NCI-H2029 treated with DMSO at 0.1 percent for 48 hours (cell line): Measurements from ENCODE around the gene CHAF1A.

Experiments
- DNase-seq: peaks from one replicate; lab custom pipeline; 2025; lab: John Stamatoyannopoulos, UW

CHAF1A gene

DNA sequence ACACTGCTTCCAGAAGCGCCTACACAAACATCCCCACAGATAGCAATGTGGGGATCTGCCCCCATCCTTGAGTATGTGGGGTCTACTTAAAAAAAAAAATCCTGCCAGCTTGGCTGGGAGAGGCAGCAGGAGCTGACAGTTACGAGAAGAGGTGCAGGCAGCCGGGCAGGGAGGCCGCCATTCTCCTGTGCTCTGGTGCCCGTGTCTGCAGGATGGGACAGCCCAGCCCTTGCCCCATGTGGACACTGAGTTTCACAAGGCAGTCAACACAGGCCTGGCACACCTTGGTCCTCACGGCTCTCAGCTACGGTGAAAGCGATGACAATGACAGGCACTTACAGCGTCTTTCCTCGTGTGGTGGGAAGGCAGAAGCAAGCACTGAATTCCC, 35.1 kb upstream of the CHAF1A start:
- no peak for DNase-seq

DNA sequence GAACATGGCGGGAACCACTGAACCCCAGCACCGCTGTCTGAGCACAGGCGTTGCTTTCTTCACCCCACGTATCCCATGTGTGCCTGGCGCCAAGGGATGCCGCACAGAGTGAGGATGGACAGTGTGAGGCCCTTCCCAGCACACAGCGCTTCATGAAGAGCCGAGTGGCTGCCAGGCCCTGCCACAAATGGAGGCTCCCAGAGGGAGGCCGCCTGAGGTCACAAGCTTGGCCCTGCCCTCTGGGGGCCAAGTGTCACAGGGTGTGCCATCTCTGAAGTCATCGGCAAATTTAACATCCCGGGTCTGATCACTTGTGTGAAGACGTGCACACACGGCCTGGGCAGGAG, 34.7 kb upstream of the CHAF1A start:
- no peak for DNase-seq

DNA sequence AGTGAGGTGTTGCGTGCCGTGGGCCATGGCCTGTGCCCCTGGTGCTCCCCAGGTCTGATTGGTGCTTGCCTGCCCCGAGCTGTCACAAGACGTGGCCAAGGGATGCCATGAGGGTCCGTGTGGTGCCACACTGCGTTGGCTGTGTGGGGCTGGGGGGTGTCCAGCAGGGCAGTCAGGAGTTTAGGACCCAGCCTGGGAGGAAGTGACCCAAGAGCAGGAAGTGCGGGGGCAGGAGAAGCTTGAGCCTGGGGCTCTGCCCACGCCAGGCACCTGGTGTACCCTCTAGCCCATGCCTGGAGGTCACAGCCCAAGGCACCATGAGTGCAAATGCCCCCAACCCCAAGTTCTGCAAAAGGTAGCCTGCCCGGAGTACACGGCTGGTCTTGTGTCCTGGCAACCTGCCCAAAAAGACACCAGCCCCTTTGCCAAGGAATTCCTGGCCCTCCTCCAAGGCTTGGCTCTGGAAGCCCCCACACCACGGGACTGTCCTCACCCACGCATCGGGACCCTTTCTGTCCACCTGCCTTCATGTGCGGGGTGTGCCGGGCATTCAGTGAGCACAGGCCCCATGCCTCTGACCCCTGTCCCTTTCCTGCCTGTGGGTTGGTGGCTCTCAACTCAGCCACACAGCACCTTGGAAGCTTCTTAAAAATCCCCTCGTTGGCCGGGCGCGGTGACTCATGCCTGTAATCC, 34.2 kb upstream of the CHAF1A start:
- no peak for DNase-seq

DNA sequence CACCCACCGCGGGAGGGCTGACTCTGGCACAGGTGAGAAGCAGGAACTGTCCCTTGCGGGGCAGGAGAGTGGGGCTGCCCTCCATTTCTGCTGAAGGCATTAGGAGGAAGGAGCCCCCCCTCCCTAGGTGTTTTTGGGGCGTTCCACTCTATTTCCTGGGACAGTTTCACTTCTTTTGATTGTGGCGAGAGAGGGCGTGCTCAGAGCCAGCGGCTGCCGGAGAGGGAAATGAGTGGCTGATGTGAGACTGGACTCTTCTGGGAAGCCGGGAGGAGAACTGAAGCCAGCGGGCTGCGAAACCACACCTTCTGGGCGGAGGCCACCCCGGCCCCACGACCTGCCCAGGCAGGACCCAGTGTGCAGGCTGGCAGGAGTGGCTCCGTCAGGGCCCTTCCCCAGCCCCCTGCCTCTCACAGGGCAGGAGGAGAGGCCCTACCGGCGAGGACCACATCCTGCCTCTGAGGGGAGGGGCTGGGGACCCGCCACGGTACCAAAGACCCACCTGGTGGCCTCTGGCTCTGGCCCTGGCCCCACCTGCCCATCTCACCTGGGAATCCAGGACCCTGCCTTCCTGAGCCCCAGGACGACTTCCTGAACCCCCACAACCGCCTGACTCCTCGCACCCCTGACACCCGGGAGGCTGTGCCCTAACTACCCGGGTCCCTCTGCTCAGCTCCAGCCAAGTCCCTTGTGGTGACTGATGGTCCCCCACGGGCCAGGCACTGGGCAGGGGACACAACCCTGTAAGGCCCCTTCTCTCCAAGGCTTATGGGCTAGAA, 33.1 kb upstream of the CHAF1A start:
- no peak for DNase-seq

DNA sequence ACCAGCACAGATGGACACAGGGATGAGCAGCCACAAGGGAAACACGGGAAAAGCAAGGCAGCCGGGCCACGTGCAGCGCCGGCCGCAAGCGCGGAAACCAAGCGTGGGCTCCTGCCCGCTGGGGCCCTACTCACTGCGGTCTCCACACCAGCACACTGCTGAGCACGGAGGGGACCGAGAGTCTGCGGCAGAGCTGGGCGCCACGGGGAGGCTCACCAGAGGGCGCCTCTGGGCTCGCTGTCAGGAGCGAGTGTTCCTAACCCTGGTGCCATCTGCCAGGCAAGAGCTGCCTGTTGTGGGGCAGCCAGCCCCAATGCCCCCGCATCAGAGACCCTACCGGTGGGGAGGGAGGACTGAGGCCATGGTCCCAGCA, 32.6 kb upstream of the CHAF1A start:
- DNase-seq = no peak

DNA sequence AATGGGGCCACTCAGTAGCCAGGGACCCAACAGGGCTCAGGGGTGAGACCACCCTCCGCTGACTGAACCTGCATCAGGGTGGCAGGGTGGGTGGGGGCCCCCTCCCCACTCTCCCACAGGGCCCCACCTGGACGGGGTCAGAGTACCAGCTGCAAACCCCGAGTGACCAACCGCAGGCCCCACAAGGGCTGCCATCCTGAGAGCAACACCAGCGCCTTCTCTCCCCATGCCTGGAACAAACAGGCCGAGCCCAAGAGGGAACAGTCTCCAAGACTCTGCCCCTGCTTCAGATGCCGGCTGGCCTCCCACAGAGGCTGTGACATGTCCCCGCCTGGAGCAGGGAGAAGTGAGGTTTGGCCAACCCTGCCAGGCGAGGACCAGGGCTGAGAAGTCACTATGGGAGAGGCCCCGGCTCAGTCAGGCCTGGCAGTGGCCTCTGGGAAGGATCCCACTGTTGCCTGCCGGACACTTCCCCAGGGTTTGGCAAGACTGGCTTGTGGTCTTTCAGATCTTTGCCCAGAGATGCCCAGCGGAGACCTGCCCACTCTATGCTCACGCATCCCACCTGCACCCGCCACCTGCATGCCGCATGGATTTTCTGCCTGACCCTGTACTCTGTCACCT, 31.9 kb upstream of the CHAF1A start:
- no peak for DNase-seq

DNA sequence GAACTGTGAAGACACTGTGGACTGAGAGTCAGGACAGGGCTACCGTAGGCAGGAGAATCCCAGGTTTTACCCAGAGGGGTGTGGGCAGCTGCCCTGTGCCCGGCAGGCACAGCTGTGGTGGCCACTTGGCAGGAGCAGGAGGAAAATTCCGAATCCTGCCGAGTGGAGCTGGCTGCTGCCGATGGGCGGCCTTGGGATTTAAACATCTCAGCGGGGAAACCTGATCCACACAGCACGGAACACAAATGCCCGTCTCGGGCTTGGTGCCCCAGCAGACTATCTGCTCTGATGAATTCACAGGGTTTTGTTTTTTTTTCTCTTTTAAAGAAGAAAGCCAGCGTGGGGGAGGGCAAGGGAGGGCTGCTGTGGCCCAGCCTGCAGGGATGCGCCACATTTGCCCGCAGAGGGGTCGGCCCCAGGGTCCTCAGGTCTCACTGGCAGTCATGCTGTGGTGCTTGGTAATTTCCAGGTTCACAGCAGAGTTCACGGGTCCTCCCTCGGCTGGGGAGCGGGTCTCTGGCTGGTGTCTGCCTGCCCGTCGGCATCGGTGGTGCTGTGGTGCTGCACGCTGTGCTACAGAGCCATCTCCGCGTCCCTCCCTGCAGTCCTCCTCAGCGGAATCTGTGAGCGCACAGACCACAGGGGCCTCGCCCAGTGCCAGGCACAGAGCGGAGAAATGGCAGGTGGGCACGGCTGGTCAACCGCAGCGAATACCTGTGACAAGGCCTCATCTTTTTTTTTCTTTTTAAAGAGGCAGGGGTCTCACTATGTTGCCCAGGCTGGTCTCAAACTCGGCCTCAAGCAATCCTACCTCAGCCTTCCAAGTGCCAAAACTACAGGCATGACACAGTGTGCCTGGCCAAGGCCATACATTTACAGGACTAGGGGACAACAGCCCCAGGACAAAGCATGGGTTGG, 30.9 kb upstream of the CHAF1A start:
- no peak for DNase-seq

DNA sequence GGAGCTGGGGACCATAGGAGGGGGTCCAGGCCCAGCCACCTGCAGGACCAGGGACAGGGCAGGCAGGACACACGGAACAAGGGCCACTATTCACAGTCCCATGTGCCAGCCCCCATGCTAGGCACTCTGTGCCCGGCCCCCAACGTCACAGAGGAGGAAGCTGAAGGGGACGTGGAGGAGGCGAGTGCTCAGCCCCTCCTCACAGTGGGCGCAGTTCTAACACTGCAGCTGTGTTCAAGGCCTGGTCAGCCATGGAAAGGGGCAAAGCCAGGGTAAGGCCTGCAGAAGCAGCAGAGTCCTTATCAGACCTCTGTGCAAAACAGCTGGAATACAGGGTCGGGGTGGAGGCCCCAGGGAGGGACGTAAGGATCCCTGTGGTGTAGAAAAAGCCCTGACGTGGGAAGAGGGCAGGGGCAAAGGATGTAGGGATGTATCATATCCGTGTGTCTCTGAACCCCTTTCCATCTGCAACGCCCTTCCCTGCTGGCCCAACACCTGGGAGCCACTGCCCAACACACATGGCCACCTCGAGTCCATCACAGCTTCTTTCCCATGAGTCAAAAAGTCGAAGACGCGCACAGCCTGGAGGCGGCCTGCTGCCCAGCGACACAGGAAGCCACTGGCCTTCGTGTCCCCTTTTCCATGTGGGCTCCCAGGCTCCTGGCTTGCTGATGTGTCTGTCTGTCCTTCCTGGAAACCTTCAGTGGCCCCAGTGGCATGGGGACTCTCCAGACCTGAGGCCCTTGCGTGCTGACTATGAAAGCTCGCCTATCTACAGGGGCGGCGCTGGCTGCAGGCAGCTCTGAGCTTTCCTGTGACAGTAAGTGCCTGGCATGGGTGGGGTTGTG, 30.1 kb upstream of the CHAF1A start:
- DNase-seq = no peak

DNA sequence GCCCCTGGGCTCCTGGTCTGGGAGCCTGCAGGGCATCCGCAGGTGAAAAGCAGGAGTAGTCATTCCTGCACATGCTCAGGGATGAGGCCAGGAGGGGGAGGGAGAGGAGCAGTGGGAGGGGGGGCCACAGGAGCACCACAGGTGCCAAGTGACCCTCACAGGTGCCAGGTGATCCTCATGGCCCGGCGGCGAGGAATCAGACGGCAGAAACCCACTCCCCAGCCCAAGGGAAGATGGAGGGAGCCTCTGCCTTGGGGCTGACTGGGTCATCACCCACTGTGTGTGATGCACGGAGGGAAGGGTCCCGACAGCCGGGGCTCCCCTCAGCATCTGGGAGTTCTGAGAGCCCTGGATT, 29.4 kb upstream of the CHAF1A start:
- no peak for DNase-seq

DNA sequence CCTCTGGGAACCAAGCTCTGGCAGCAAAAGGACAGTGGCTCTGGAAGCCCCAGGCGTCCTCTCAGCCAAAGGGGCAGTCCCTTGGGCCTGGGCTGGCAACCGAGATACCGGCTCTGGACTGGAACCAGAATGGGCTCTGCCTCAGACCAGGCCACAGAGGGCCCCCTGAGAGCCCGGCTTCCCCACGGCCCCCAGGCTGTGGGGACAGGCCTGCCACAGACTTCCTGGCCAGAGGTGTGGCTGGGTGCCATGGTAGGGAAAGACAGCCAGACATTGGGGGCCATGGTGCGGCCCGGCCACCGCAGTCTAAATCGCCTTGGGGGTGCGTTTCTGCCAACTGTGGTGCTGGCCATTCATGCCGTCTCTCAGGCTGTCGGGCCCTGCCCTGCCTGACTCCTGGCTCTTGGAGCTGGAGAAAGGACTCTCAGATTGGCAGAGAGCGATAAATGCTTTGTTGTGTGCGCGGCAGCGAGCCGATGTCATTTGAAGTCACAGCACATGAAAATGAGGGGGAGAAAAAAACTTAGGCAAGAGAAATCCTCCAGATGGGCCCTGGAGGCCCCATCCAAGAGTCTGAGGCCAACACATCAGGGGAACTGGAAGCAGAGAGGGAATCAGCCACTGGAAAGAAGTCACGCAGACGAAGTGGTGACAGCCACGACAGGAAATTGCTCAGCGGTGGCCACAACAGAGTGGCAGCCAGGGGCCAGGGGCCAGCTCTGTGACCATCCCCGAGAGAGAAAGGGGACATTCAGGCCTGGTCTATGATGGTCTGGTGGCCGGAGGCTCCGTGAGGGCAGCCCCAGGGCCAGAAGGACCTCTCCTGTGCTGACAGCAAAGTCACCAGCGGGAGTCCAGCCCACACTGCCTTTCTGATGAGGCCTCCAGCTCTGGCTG, 28.6 kb upstream of the CHAF1A start:
- no peak for DNase-seq

DNA sequence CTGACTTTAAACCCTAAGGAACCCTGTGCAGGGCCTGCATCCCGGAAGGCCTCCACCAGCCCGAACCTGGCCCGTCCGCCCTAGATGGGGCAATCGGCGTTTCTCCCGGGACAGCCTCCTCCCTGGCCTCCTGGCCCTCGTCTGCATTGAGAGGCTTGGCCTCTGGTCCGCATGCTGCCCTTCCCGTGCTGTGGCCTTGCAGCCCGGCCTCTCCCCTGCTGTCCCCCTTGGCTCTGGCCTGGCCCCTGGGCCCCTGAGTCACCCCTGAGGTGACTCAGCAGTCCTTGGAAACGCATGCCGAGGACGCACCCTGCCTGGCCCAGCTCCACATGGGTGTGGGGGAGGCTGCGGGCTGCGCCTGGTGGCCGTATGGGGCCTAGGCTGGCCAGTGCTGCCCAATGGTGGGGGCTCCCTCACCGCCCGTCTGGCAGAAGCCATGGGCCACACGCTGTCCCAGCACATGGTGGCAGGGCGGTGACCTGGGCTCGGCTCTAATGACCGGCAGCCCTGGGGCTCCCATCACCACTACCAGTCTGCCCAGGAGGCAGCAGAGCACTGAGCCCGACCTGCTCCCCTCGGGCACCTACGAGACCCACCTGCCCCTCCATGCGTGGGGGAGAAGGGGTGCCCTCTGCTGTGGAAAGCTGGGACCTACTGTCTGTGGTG, 27.8 kb upstream of the CHAF1A start:
- DNase-seq = no peak

DNA sequence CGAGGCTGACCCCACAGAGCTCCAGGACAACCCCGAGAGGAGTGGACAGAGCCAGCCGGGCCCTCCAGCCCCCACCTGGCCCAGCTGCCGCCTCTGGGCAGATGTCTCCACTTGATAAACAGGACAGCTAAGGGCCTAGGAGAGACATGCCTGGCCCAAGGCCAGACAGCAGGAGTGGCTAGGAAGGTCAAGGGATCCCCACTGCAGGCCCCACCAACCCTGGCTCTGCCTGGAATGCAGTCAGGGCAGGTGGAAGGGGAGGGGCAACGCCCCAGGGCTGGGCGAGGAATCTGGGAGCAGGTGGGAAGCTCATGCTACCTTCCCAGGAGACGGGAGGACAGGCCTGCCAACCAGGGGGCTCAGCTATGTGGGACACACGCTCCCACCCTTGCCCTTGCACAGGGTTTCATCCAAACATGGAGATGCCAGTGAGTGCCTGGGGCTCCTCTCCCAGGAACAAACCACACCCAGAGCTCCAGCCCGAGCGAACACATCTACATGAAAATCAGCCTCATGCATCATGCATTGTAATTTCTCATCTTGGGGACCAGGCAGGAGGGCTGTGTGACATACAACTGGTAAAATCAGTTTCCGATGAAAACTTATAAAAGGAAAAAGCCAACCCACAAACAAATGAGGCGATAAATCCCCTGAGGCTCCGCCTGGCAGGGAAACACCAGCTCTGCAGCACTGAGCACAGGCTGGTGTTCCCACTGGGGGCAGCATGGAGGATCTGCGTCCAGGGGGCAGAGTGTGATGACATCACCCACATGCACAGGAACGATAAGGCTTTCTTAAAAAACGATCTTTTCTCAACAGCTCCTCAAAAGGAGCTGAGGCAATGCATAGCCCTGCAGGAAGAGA, 27.0 kb upstream of the CHAF1A start:
- no peak for DNase-seq

DNA sequence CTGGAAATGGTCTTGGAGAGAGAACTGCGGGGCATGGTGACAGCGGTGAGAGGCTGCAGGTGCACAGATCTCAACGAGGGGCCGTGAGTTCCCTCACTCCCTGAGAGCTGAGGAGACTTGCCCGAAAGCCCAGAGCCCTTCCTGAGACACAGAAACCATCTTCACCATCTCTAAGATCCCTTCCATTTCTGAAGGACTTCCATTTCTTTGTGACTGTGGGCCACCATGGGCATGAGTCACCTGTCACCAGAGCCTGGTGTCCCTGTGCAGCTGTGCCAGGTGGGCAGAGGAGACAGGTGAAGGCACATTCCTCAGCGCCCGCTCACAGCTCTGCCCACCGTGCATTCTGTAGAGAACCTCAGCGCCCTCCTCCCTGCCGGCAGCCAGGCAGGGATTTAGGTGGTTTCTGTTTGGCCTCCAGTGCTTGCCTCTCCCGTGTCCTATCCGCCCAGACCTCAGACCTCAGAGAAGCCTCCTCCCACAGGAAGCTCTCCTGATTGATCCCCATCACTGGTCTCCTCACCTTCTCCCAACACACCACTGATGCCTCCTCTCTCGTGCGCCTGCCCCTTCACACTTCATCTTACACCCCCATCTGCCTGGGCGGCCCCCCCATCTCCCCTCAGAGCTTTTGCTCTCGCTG, 26.3 kb upstream of the CHAF1A start:
- no peak for DNase-seq

DNA sequence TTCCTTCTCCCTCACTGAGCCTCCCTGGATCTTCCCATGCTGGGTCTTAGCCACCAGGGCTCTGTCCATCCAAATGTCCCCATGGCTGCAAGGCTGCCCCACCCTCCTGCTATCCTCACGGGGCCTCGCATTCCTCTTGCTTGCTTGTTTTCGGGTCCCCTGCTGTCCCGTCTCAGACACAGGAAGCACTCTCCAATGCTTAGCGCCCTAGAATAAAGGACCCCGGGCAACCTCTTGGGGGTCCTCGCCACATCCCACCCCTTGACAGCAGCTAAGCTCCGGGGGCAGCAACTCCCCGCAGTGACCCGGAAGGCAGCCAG, 25.8 kb upstream of the CHAF1A start:
- DNase-seq = no peak

DNA sequence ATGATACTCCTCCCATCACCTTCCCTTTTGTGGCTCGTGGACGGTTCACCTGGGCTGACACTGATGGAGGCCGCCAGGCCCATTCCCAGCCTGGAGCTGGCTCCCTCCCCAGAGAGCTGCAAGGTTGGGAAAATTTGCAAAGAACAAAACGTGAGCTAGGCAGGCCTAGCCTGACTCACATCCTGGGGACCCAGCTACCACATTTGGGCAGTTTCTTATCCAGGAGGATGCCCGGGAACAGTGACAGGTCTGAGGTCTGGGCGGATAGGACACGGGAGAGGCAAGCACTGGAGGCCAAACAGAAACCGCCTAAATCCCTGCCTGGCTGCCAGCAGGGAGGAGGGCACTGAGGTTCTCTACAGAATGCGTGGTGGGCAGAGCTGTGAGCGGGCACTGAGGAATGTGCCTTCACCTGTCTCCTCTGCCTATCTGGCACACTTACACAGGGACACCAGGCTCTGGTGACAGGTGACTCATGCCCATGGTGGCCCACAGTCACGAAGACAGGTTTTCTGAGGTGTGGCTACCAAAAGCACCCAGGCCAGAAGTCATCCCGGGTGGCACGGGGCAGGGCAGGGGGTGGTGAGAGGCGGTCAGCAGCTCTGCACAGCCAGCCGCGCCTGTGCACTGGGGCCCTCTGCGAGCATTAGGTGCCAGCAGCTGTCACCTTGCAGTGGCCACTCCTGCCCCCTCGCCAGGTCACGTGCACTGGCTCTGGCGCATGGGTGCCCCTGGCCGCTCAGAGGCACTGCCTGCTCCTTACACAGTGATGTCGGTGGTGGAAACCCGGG, 25.3 kb upstream of the CHAF1A start:
- no peak for DNase-seq

DNA sequence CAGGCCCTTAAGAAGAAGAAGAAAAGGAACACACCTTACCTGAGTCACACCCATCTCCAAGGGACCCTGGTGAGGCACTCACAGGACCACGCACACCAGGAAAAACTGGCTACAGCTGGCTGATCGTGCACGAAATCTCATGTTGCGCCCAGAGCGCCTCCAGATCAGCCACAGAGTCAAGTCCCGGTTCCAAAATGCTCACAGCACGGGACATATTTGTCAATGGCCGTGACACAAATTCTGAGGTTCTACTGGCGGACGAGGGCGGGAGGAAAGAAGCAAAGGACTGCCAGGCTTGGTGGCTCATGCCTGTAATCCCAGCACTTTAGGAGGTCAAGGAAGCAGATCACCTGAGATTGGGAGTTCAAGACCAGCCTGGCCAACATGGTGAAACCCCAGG, 23.6 kb upstream of the CHAF1A start:
- DNase-seq = no peak

DNA sequence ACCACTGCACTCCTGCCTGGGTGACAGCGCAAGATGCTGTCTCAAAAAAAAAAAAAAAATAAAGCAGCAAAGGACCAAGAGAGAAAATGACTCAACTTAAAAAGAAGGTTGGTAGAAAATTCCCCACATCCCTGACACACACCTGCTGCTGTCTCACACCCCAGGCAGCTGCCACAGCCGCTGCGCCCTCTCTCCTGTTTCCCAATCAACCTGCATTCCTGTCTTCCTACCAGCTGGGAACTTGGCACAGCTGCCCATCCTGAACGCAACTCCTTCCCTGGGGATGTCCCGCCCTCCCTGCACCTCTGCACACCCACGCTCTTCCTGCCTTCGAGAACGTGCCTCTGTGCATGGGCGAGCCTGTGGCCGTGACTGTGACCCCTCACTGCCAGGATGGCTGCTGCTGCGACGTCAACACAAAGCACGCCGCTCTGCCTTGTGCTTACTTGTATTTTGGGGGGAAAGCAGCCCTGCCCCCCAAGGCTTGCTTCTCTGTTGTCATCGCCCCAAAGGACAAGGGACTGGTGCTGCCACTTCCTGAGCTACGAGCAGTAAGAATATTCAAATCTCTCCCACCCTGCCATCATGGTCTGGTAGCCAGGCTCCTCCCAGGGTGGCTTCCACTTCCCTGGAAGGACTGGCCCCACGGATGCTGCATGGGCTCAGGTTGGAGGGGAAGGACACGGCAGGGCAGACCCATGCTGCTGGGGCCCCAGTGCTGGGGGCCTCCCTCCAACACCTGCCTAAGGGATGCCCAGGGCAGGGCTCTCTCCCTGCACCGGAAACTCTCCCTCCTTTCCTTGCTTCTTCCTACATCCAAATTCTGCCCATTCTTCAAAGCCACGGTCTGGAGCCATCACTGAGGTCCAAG, 22.8 kb upstream of the CHAF1A start:
- no peak for DNase-seq
